ENCODE measurements around the gene JADE3.

Gene JADE3

GRCh38 chrX:46994096-46994495 is 81.9 kb downstream of the JADE3 start:
- H3K9ac ChIP-seq (ENCODE audit: low read length), result no peak overlapping the region
- H2AFZ ChIP-seq (ENCODE audit: low read depth, low read length, severe bottlenecking), result no peak overlapping the region
- no peak overlapping the region for H3K4me2 ChIP-seq (ENCODE audit: low read depth, low read length, poor library complexity, severe bottlenecking)
- H4K20me1 ChIP-seq (ENCODE audit: low read depth, low read length), result no peaks in the 10 kb centered on the region
- no peaks in the 10 kb centered on the region for H3K79me2 ChIP-seq (ENCODE audit: insufficient read depth, low read length)
- H3K9me3 ChIP-seq (ENCODE audit: insufficient read depth, low read length), result no peaks in the 10 kb centered on the region
- no peaks in the 10 kb centered on the region for H3K27me3 ChIP-seq (ENCODE audit: low read length)
- TF ChIP-seq EZH2phosphoT487 (conservative IDR thresholded peaks at IDR 0.05; ENCODE audit: low read length) (no peak), CTCF (IDR thresholded peaks at IDR 0.05; ENCODE audit: insufficient read depth, low read length, poor library complexity, severe bottlenecking) (no peak)
- H3K4me3 ChIP-seq (ENCODE audit: insufficient read depth, low read length, poor library complexity, severe bottlenecking), result no peak overlapping the region
- no peaks in the 10 kb centered on the region for H3F3A ChIP-seq (ENCODE audit: insufficient read depth)
- no peaks in the 10 kb centered on the region for H3K36me3 ChIP-seq (ENCODE audit: low read length)
- H3K9me2 ChIP-seq (replicated peaks; ENCODE audit: insufficient read depth, low read length), result no peaks in the 10 kb centered on the region
- H3K27ac ChIP-seq (ENCODE audit: low read depth, low read length), result no peak overlapping the region

- H3K36me3 ChIP-seq (ENCODE audit: low read length), result no peaks in the 10 kb centered on the region
- H3K4me2 ChIP-seq (ENCODE audit: low read depth, low read length, poor library complexity, severe bottlenecking), result no peak overlapping the region
- H4K20me1 ChIP-seq (ENCODE audit: low read depth, low read length), result no peaks in the 10 kb centered on the region
- H3K9me2 ChIP-seq (replicated peaks; ENCODE audit: insufficient read depth, low read length), result no peaks in the 10 kb centered on the region
- H3K9me3 ChIP-seq (ENCODE audit: insufficient read depth, low read length), result no peaks in the 10 kb centered on the region
- no peaks in the 10 kb centered on the region for H3K27me3 ChIP-seq (ENCODE audit: low read length)
- H3K4me3 ChIP-seq (ENCODE audit: insufficient read depth, low read length, poor library complexity, severe bottlenecking), result no peak overlapping the region
- no peak overlapping the region for H3K27ac ChIP-seq (ENCODE audit: low read depth, low read length)
- no peaks in the 10 kb centered on the region for H3F3A ChIP-seq (ENCODE audit: insufficient read depth)
- no peak overlapping the region for H3K9ac ChIP-seq (ENCODE audit: low read length)
- TF ChIP-seq CTCF (IDR thresholded peaks at IDR 0.05; ENCODE audit: insufficient read depth, low read length, poor library complexity, severe bottlenecking) (no peak), EZH2phosphoT487 (conservative IDR thresholded peaks at IDR 0.05; ENCODE audit: low read length) (no peak)
- H2AFZ ChIP-seq (ENCODE audit: low read depth, low read length, severe bottlenecking), result no peak overlapping the region
- H3K79me2 ChIP-seq (ENCODE audit: insufficient read depth, low read length), result no peaks in the 10 kb centered on the region
Measured at GRCh38 chrX:47012131-47012530, 99.9 kb downstream of the JADE3 start.

GRCh38 chrX:47026198-47026597 is 114.0 kb downstream of the JADE3 start:
- TF ChIP-seq EZH2phosphoT487 (conservative IDR thresholded peaks at IDR 0.05; ENCODE audit: low read length) (no peak), CTCF (IDR thresholded peaks at IDR 0.05; ENCODE audit: insufficient read depth, low read length, poor library complexity, severe bottlenecking) (no peak)
- Histone ChIP-seq H2AFZ (ENCODE audit: low read depth, low read length, severe bottlenecking) (no peak overlapping the region), H3K36me3 (ENCODE audit: low read length) (no peaks in the 10 kb centered on the region), H3K4me2 (ENCODE audit: low read depth, low read length, poor library complexity, severe bottlenecking) (no peak overlapping the region), H3K9ac (ENCODE audit: low read length) (no peak overlapping the region), H3K79me2 (ENCODE audit: insufficient read depth, low read length) (no peaks in the 10 kb centered on the region), H3K27ac (ENCODE audit: low read depth, low read length) (no peak overlapping the region), H3K9me3 (ENCODE audit: insufficient read depth, low read length) (no peaks in the 10 kb centered on the region), H3F3A (ENCODE audit: insufficient read depth) (no peaks in the 10 kb centered on the region), H3K9me2 (replicated peaks; ENCODE audit: insufficient read depth, low read length) (no peaks in the 10 kb centered on the region), H4K20me1 (ENCODE audit: low read depth, low read length) (no peaks in the 10 kb centered on the region), H3K4me3 (ENCODE audit: insufficient read depth, low read length, poor library complexity, severe bottlenecking) (no peak overlapping the region), H3K27me3 (ENCODE audit: low read length) (no peaks in the 10 kb centered on the region)
